Stimulated activated CD8-positive, alpha-beta memory T cell treated with anti-CD3 and anti-CD28 coated beads, Interleukin-12 subunit alpha, Interleukin-12 subunit beta, amount 100 ng/mL, for 4 hours (primary cell): ENCODE measurements around the gene EIF4G1.

ENCODE experiments used
- DNase-seq: peaks from one replicate; pipeline ENCODE4 v3.0.0-alpha.2; 2020; ENCODE audit warnings: low read depth

Gene EIF4G1

DNA sequence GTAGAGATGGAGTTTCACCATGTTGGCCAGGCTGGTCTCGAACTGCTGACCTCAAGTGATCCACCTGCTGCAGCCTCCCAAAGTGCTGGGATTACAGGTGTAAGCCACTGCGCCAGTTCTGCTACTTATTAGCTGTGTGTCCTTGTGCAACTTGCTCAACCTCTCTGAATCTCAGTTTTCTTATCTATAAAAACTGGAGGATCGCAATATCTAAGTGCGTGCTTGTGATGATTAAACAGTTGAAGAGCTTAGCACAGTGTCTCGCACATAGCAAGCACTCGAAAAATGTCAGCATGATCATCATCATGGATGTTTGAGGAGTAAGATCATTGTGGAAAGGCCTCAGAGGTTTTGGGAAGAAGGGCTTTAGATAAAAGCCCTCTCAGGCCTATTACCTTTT lies 36.2 kb downstream of the EIF4G1 start:
- no peak for DNase-seq

DNA sequence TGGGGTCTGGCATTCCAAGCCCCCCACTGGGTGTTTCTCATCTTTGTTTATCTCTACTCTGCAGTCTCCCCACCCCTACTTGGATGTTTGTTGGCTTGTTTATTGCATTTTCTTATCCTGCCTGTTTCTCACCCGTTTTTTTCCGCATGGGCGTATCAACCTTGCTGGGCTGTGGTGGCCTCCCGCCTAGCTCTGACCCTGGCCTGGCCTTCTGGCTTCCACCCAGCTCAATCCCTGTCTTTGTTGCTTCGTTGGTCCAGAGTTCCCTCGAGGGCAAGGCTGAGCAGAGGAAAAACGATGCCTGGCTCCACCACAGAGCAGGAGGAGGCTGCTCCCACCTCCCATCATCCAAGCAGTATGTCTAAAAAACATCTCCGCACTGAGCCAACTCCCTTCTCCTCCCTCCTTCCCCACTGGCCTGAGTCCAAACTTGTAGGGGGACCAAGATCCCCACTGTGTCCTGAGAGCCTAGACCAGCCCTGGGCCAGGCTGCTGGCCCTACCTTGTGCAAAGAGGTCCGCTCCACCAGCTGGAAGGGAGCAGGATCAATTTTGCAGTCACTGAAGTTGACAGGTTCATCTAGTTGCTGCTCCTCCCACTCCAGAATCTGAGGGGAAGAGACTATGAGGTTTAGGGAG lies 37.2 kb downstream of the EIF4G1 start:
- no peak for DNase-seq

DNA sequence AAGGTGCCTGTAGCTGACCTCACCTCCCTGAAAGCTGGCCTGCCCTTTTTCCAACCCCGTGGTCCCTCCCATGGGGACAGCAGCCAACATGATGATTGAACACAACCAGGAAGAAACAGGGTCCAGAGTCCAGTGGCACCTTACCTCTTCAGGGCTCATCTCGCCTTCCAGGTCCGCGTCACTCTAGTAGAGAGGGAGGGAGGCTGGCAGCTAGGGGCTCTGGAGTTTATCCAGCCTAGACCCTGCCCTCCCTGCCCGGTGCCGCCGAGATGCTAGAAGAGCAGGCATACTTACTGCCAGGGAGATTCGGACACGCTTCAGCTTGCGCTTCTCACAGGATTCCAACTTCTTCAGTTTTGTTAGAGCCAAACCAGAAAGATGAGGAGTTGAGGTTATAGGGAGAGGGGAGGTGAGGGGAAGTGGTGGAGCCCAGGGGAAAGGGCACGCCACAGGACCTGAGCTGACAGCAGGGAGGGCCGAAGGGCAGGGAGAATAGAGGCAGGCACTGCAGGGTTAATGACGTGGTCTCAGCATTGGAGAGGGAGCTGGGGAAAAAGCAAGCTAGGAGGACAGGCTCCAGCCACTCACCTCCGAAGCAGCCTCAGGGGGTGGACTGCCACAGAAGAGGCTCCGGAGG lies 37.9 kb downstream of the EIF4G1 start:
- DNase-seq, result no peak

DNA sequence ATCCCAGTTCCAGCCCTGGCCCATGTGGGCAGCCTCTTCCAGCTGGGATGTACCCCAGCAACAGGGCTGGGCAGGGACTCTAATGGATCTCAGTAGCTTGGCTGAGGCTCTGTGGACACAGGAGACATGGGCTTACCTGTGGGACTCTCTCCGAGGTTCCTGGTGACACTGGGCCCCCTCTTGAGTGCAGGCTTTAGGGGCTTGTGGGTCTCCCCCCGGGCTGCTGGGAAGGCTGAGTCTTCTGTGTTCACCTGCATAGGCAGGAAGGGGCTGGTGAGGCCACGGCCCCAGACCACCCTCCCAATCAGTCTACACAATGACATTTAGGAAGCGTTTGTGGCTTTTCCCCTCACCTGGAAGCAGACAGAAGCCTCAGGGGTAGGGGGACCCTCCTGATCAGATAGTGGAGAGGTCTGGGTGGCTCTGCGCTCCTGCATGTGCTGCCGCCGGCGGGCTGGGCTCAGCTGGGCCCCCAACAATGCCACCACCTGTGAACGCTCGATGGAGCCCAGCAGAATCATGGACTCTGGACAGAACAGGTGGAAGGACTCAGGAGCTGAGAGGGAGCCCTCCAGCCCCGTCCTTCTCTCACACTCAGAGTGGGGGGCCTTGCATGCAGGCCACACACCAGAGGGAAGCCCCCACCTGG lies 38.6 kb downstream of the EIF4G1 start:
- DNase-seq, result no peak

DNA sequence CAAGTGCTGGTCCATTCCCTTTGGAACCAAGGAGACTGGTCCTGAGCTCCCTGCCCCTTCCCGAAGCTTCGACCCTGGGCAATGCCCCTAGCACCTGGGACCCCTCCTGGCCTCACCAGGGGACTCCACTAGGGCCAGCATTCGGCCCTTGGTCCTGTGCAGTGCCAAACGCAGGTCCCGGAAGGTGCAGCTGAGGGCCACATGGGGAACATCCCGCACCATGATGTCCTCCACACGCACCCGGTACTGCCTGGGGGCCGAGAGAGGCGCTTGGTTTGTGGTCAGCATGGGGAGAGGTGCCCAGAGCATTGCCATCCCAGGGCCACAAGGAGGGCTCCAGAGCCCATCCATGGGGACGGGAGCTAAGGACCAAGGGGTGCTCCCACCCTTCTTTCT lies 39.1 kb downstream of the EIF4G1 start:
- DNase-seq, result no peak

DNA sequence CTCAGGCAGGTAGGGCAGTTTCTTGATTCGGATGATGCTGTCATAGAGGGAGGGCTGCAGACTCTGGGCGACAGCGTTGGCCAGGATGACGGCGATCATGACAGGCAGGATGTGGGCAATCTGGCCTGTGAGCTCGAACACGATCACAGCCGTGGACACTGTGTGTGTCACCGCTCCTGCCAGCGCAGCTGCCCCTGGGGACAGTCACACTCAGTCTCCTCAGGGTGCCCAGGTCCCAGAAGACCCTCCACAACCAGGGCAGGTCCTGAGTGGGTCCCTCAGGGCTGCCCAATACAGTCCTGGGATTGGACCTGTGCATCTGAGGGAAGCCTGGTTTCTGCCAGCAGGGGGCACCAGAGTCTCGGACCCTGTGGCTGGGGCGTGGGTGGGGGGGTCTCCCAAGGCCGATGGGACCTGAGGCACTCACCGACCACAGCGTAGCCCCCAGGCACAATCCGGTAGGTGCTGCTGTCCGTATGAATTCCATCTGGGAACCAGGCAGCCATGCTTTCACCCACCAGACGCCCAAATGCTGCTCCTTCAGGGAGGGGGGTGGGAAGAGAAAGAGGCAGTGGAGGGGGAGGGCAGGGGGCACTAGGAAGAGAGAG lies 39.8 kb downstream of the EIF4G1 start:
- DNase-seq, result no peak

DNA sequence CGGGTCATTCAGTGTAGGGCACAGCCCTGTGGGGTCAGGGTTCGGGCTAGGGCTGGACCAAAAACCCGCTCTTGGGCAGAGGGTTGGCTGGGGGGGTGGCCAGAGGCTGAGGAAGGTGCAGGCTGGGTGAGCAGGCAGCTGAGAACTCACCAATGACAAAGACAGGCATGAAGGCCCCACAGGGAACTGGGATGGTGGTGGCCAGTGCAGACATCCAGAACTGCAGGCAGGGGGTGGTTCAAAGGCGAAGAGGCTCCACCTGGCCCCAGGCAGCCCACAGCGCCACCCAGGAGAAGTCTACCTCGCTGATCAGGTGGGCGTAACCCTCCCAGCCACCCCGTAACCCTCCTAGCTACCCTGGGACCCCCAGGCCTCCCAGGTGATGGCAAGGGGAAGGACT lies 40.3 kb downstream of the EIF4G1 start:
- no peak for DNase-seq

DNA sequence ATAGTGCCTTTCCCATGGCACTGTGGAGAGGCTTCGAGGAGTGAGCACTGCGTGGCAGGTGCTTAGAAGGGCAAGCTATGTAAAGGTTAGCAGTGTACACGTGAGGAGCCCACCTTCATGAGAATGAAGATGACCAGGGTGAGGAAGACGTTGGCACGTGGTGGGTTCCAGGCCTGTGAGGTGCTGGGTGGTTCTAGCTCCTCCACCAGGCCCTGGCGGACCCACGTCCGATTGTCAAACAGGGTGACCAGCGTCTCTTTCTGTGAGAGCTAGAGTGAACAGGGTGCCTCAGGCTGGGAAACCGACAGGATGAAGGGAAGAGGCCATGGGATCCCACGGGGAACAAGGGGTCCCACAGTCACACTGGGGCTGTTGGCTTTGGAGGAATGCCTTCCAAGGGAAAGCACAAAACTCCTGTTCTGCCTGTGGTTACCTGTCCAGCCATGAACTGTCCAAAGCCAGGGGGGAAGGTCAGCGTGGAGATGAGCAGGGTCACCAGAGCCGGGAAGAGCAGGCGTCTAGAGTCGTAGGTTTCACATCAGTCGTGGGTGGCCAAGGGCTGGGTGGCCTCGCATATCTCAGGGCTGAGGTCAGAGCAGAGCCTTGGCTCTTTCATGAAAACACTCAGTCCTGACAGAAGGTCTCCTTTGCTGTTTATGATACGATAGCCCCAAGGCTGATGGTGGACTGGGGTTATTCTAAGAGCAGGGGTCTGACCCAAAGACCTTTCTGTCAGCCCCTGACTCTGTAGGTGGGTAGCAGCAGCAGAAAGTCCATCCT lies 41.0 kb downstream of the EIF4G1 start:
- DNase-seq, result no peak

DNA sequence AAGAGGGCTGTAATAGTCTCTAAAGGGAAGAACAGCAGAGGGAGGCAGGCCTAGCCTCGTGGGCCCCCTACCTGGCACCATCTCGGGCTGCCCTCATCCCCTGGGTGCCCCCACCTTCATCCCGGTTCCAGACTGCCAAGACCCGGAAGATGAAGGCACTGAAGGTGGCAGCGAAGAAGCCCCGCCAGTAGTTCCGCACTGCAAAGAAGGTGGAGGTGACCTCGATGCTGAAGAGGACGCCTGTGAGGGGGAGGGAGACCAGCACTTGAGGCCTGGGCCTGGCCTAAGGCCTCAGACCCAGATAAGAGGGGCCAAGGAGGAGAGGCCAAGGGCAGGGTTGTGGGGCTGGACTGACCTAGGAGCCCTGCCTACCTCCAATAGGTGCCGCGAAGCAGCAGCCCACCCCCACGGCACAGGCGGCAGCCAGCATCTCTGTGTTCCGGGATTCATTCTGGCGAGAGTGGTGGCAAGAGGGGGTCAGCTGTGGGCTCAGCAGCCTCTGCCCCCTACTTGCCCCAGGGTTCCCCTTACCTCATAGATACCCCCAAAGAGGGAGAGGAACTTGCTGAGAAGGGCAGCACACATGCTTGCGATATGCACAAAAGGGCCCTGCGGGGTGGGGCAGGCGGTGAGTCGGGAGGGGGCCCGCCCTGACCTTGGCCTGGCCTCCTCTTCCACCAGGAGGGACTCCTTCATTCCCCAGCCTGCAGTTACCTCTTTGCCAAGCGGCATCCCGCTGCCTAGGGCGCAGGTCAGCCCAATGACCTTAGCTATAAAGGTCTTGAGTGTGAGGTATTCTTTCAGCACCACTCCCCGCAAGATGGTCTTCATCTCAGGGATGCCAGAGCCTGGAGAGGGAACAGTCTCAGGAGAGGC lies 43.1 kb downstream of the EIF4G1 start:
- no peak for DNase-seq

DNA sequence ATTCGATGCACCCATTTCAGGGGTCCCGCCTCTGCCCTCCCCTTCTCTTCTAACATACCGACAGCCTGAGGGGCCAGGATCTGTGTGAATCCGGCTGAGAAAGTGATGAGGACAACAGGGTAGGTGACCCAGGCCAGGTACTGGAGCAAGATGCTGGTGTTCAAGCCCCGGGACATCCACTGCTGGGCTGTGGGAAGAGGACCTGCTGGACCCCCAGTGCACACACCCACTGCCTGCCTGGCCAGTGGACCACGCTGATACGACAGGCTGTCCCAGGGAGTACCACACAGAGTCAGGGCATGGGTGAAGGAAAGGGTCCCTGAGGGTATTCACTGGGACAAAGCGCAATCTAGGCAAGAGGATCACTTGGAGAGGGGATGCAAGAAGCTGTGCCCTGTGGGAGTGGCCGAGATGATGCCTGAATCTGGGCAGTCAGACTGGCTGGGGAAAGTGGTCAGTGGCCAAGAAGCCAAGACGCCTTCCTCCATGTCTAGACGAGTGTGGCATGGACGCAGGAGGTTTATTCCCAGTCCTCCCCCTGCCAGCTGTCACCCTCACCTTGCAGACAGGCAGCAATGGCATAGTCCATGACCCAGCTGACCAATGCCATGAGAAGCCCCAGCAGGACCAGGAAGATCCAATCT lies 43.8 kb downstream of the EIF4G1 start:
- DNase-seq, result no peak

DNA sequence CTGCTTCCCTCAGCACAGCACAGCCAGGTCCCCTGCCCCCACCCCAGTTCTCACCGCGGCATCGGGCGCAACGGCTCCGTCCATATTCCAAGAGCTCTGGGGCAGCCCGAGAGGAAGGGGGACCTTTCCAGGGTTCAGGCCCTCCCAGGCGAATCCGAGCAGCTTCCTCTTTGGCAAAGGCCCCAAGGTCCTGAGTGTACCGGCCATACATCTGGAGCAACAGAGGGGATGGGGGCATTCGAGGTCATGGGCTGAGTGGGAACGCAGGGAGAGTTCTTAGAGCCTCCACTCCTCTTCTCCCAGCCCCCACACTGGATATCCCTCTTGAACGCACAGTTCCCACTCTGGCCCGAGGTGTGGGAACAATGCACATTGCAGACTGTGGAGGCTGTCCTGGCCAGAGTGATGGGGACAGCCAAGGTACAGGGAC lies 44.5 kb downstream of the EIF4G1 start:
- DNase-seq, result no peak

DNA sequence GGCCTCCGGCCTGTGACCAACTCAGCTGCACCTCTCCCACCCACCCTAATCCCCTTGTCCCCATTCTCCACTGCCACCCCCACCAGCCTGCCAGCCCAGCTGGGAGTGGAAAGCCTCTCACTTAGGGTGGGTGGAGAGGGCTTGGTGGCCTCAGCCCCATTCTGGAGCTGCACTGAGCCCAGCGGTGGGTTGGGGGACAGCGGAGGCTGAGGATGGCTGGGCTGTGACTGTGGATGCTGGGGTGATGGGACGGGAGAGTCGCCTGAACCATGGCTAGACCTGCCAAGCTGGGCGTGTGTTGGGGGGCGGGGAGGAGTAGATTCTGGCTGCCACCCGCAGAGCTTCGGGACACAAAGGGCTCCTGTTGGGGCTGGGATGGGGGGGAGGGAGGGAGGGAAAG lies 45.2 kb downstream of the EIF4G1 start:
- no peak for DNase-seq

DNA sequence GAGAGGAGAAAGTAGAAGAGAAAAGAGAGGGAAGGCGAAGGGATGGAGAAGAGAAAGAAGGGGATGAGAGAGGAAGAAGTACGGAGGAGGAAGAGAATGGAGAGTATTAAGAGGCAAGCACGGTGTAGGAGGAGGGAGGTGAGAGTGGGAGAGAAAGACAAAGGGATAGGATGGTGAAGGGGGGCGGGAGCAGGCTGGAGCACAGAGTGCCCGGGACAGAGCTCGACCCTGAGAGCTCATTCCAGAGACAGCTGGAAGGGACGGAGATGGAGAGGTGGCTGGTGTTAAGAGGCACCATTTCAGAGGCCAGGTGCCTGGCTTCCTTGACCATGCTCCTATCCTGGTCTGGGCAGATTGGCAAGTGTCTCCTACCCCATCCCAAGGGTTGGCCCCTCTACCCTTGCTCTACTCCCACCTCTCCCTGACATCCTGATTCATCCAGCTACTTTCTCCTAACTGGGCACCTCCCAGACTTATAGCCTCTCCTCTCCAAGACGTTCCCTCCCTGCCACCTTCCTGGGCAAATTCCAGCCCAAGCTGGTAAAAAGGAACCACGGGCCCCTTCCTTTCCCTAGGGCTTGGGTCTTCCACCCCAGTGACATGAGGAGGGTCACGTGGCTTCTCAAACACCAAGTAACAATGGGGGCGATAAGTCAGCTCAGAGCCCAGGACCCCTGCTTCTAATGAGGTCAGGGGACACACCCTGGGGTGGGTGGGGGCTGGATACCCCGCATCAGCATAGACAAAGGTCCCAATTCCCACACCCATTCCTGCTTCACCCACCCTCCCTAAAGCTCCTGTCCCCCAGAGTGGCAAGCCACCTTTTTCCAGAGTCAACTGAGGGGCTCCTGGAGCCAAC lies 45.9 kb downstream of the EIF4G1 start:
- no peak for DNase-seq

DNA sequence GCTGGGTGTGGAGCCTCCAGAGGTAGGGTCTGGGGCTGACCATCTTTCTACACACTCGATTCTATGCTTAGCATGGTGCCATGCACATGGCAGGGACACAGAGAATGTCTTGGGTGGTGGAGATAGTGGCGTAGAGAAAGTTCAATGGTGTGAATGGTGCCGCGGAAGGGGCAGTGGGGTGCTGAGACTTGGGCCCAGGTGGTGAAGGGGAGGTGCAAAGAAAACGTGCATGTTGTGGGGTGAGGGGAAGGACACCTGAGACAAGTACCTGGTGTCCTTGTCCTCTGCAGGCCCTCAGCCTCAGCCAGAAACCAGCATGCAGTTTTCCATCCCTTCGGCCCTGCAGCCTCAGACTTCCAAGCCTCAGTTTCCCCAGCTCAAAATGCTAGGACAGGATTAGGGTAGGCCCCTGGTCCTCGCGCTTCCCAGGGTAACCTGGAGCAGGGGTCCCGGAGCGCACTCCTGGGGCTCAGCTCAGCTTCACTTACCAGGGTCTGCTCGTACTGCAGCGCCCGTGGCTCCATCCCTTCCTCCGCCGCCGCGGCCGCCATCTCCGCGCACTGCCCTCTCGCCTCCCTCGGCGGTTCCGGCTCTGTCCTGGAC lies 46.6 kb downstream of the EIF4G1 start:
- no peak for DNase-seq

DNA sequence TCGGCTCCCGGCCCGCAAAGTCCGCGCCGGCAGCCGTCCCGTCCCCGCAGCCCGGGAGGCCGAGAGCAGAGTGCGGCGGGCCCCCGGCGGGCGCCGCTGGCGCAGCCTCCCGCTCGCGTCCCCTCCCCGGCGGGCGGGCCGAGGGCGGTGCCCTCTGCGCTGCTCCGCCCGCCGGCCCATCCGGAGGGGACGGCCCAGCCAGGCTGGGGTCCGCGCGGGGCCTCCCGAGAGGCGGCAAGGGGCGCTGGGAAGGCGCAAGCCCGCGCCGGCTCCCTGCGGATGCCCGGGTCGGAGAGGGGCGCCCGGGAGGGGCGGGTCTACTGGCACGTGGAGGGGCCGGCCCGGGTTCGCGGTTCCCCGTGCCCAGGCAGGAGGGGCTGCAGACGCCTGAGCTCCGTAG lies 47.1 kb downstream of the EIF4G1 start, which contains the start of the genes CLCN2 and POLR2H:
Gene CLCN2 (minus strand): TSS at position 74 of the 400 bp plus-strand sequence. CDS start 126 bp downstream, outside the sequence.
Gene POLR2H (plus strand): TSS at position 179 of the 400 bp plus-strand sequence. CDS start 1,783 bp downstream, outside the sequence.
- peak; percentile 32 for DNase-seq

DNA sequence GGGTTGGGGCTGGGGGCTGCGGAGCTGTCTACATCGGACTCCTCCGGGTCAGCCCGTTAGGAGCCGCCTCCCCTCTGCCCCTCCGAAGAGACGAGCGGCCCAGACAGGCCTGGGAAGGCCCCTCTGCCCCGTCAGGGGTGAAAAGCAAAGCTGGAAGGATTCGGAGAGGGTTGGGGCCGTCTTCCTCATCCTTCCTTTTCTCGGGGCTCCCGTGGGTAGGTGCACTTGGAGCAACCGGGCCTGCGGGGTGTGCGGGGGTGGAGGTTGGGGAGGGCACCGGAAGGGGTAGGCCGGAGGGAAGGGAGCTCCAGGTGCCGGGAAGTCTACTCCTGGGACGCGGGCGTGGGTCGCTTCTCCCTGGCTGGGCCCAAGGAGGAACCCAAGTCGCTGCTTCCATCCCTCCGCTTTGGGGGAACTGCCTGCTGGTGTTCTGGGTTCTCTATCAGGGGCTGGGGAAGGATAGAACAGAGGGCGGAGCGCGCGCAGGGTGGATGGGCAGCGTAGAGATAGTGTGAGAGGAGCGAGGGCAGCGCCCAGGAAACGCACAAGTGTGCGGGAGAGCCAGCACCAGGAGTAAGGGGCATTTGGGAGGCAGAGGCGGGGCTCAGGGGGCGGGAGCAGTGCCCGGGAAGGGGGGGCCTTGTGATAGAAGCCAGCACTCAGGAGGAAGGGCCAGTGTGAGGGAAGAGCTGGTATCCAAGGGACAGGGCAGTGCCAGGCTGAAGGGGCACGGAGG lies 47.7 kb downstream of the EIF4G1 start:
- DNase-seq, result peak; percentile 28

DNA sequence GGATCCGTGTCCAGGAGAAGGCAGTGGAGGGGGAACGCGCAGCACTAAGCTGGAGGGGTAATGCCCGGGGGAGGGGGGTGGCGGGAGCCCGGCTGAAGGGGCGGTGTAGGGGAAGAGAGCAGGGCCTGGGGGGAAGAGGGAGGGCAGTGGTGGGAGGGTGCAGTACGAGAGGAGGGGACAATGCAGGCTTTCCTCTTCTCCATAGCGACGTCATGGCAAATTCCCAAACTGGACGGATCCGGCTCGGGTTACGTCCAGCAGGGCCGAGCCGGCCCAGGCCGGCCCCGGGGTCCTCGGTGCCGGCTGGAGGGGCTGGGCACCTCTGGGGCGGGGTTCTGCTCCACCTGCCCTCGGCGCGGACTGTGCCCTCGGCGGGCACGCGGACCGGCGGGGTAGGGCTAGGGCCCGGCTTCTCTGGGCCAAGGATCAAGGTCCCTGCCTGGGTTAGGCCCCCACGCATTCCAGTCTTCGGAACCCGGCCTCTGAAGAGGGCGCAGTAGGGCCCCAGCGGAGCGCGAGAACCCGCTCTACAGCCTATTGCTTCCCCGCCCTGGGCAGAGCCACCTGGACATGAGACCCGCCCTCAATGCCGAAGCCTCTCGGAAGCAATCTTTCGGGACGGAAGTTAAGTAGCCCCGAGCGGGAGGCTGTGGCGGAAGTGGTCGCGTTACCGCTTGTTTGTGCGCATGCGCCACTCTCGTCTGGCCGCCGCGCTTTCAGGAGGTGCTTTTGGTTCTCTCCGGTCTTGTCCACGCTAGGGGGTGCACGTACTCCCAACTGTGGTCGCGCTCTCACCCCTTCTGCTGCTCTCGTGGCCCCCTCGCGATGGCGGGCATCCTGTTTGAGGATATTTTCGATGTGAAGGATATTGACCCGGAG lies 48.5 kb downstream of the EIF4G1 start:
- peak; percentile 94 for DNase-seq
